HG03135 (cell line): Measurements from ENCODE around the gene LRP2BP.
"Not testable (repeated sequence)": the region's sequence is repeated elsewhere in the genome, so short reads cannot be mapped to it uniquely, and the experiment has no call there.

Source experiments
- ATAC-seq: cut with Tn5 transposase; IDR thresholded peaks from one replicate; pipeline ENCODE4 v1.9.1; 2021; ENCODE audit warnings: mild to moderate bottlenecking, moderate library complexity; ENCODE audit not compliant: unreplicated experiment

LRP2BP gene

GRCh38 chr4:185329879-185330510 lies 65.7 kb downstream of the LRP2BP start:
- ATAC-seq = not testable (repeated sequence)

DNA sequence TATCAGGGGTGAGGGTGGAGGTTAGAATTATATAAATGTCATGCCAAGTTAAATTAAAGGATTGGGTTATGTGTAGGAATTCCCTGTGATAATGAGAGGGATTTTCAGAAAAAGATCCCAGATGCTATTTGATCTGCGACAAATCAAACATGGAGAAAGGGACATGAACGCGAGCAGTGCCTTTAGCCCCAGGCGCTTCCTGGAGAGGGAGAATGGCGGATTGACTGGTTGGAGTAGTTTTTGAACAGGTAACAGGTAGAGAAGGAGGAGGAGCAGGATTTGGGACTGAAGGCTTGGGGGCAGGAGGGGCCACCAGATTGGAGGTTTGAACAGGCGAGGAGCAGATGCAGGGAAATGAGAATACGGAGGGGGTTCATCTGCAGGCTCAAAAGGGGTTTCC lies 67.1 kb downstream of the LRP2BP start:
- no peak for ATAC-seq

DNA sequence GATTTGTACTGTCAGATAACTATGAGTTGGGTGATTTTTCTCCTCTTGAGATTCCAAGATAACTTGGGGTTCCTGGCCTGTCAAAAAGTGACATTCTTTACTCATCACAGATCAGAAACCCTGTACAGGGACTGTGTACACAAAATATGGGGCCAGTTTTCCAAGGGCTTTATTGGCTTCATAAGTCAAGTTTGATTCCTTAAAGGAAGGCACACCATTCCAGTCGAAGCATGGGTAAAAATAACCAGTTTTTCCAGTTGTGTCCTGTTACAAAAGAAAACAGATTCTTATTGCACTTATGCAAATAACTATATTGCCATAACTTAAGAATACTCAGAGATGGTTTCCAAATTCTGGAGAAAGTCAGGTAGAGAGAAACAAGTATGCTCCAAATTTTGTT lies 70.0 kb downstream of the LRP2BP start:
- not testable (repeated sequence) for ATAC-seq

- not testable (repeated sequence) for ATAC-seq
These were observed 71.4 kb downstream of the LRP2BP start for GRCh38 chr4:185324361-185324760.

DNA sequence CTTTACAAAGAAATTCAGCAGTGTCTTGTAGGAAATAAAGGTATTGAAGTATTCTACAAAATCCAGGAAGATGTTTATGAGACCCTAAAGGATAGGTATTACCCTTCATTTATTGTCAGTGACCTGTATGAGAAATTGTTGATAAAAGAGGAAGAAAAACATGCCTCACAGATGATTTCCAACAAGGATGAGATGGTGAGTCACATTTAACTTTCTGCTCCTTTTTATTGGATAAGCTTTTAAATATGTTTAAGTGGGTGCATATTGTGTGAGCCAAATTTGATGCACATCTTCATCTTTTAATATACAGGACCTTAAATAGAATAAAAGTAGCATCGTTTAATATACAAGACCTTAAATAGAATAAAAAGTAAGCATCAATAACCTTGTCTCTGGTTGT lies 72.1 kb downstream of the LRP2BP start:
- ATAC-seq = no peak

GRCh38 chr4:185322803-185323202 lies 72.9 kb downstream of the LRP2BP start:
- ATAC-seq = no peak

DNA sequence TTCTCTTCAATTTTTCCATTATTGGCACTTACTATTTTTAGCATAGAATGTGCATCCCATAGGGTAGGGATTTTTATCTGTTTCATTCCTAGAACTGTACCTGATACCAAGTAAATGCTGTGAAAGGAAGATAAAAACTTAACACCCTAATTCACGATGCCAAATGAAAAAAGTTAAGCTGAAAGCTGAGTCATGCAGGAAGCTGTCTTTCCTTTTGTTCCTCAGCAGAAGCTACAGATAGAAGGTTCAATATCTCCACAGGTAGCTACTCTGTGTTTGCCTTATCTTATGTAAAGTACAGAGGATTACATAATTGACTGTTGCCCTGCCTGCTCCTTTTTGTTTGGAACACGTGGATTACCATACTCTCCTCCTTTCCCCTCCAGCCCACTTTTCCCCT lies 77.0 kb downstream of the LRP2BP start:
- ATAC-seq = no peak

DNA sequence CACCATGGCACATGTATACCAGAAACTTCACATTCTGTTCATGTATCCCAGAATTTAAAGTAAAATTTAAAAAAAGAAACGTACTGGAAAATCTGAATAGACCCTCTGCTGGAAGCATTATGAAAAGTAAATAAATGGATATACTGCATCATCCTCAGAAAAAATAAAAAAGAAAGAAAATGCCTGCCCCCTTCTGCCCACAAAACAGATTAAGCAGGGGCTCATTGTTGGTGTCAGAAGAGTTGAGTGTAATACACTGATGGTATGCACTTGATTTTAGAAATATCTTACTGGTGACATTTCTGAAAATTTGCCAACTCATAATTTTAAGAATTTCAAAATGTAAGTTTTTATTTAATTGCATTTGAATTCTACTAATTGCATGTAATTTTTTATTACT lies 77.8 kb downstream of the LRP2BP start:
- no peak for ATAC-seq

GRCh38 chr4:185317462-185317861 lies 78.3 kb downstream of the LRP2BP start:
- ATAC-seq = not testable (repeated sequence)
